ENCODE results near the gene BRIP1.

- TF ChIP-seq CTCF (IDR thresholded peaks at IDR 0.05) (no peak), NFE2L1 (CRISPR knock-in tag; IDR thresholded peaks at IDR 0.05) (no peak), CREB1 (CRISPR knock-in tag; IDR thresholded peaks at IDR 0.05) (no peak), NFYB (CRISPR knock-in tag; conservative IDR thresholded peaks at IDR 0.05; ENCODE audit: low read depth) (no peak), MAX (CRISPR knock-in tag; IDR thresholded peaks at IDR 0.05) (no peak)
These were observed 40.9 kb upstream of the BRIP1 start for GRCh38 chr17:61904094-61904710.
